ENCODE measurements around the gene CNGA3.

DNA sequence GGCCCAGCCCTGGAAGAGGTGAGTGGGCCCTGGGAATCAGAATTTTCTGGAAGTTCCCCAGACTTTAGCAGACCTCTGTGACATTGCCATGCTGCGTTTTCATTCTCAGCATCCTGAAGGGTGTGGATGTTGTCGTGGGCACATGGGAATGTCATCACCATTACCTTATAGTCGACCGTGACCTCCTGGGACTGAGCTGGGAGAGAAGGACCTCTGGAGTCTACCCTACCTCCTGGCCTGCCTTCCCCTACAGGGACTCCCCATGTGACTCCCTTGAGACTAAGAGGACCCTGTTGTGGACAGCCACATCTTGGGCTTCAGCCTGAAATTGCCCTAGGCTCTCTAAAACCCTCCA is 43.0 kb downstream of the CNGA3 start:
- TF ChIP-seq, protein P1, sequence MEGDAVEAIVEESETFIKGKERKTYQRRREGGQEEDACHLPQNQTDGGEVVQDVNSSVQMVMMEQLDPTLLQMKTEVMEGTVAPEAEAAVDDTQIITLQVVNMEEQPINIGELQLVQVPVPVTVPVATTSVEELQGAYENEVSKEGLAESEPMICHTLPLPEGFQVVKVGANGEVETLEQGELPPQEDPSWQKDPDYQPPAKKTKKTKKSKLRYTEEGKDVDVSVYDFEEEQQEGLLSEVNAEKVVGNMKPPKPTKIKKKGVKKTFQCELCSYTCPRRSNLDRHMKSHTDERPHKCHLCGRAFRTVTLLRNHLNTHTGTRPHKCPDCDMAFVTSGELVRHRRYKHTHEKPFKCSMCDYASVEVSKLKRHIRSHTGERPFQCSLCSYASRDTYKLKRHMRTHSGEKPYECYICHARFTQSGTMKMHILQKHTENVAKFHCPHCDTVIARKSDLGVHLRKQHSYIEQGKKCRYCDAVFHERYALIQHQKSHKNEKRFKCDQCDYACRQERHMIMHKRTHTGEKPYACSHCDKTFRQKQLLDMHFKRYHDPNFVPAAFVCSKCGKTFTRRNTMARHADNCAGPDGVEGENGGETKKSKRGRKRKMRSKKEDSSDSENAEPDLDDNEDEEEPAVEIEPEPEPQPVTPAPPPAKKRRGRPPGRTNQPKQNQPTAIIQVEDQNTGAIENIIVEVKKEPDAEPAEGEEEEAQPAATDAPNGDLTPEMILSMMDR (IDR thresholded peaks at IDR 0.05): no peak
- no peak for TF ChIP-seq POLR2A (IDR thresholded peaks at IDR 0.05)

Data from sigmoid colon (tissue), 3 donors.